Activated T-cell treated with anti-CD3 and anti-CD28 coated beads, Interleukin-2, amount 50 U/mL, for 4 hours (primary cell): ENCODE data around the gene AOPEP. TPM values are rescaled to one million over a fixed set of nuclear protein-coding genes. Genes with fewer than 3 reads are reported as not detected.

Source experiments
- ATAC-seq, 2 donors: fragments of 200-7000 bp; cut with Tn5 transposase; one replicate each; pipeline ENCODE4 v1.10.0; 2021
- DNase-seq: peaks from one replicate; pipeline ENCODE4 v3.0.0-alpha.2; 2020
- H3K27me3 Mint-ChIP-seq: one replicate; pipeline ENCODE4 v1.8.0; 2021; ENCODE audit warnings: low read depth, mixed read lengths
- H3K36me3 Mint-ChIP-seq: one replicate; pipeline ENCODE4 v1.8.0; 2022; ENCODE audit warnings: mixed read lengths; ENCODE audit not compliant: insufficient read depth
- H3K4me1 Mint-ChIP-seq: one replicate; pipeline ENCODE4 v1.8.0; 2021; ENCODE audit warnings: low read depth, mixed read lengths
- H3K4me3 Mint-ChIP-seq: one replicate; pipeline ENCODE4 v1.8.0; 2021; ENCODE audit warnings: mild to moderate bottlenecking, moderate library complexity, mixed read lengths
- H3K9me3 Mint-ChIP-seq: one replicate; pipeline ENCODE4 v1.8.0; 2021; ENCODE audit warnings: mixed read lengths
- total RNA-seq, 3 donors: library from RNA; stranded (reverse); gene quantifications; one replicate each; pipeline ENCODE4 v1.2.1, GENCODE V29; 2021

The AOPEP gene
- total RNA-seq, 3 donors from 2014 or later = 7.1 to 7.9 (median 7.4) TPM

DNA sequence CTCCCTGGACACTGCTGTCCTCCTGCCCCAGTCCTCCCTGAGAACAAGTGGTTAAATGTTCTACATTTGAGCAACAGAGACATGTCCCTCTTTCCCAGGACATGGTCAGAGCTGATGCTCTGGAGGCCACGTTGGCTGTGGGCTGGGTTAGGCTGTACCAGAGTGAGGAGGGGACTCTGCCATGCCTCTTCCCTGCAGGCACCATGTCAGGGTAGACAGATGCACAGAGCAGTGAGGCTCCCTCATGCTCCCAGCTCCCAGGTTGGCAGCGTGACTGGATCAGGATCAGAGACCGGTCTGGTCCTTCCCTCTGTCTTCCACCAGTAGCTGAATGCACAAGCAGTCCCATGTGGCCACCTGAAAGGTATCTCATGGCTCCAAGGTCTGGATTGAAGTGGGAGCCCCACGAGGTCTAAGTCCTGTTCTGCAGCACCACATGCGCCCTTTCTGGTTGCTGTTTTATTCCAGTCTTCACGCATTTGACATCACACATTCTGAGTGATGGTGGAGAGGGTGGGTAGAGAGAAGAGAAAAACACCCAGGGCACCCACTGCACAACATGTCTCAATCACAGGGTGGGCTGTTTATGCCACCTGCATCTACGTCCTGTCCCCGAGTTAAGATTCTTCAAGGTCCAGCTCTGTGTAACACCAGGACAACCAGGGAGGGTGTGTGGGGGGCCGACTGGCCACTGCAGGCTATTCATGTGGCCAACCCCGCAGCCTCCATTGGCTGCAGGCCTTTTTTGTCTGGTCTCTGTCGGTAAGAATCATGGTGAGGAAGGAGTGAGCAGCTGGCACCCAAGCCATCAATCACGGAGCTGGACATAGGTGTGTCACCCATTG lies 386.2 kb downstream of the AOPEP start:
- DNase-seq (no peak), ATAC-seq (no peak)
- H3K36me3 Mint-ChIP-seq = peaks cover 4% of the 10 kb centered on the region
- no peaks in the 10 kb centered on the region for H3K4me1 Mint-ChIP-seq
- no peaks in the 10 kb centered on the region for H3K27me3 Mint-ChIP-seq
- H3K4me3 Mint-ChIP-seq = no peak overlapping the region
- H3K9me3 Mint-ChIP-seq = no peaks in the 10 kb centered on the region

DNA sequence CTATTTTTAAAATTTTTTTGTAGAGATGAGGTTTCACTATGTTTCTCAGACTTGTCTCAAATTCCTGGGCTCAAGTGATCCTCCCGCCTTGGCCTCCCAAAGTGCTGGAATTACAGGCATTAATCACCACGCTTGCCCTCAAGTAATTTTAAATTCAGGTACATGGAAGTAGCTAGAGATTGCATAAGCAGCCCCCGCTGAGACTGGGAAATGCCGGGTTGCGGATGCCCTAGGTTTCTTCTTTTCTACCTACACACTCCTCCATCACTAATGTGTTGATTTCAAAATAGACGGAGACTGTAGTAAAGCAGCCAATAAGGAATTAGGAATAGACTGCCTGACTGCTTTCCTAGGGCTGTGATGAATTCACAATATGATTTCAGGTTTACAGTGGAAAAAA lies 388.6 kb downstream of the AOPEP start:
- ATAC-seq = no peak
- Mint-ChIP-seq H3K27me3 (no peaks in the 10 kb centered on the region), H3K4me3 (no peak overlapping the region), H3K36me3 (peaks cover 4% of the 10 kb centered on the region), H3K9me3 (no peaks in the 10 kb centered on the region), H3K4me1 (no peaks in the 10 kb centered on the region)
- DNase-seq = no peak

GRCh38 chr9:95116002-95116807 lies 389.7 kb downstream of the AOPEP start:
- ATAC-seq (no peak), DNase-seq (no peak)
- Mint-ChIP-seq H3K27me3 (no peaks in the 10 kb centered on the region), H3K4me1 (no peaks in the 10 kb centered on the region), H3K9me3 (no peaks in the 10 kb centered on the region), H3K4me3 (no peak overlapping the region), H3K36me3 (peaks cover 4% of the 10 kb centered on the region)

DNA sequence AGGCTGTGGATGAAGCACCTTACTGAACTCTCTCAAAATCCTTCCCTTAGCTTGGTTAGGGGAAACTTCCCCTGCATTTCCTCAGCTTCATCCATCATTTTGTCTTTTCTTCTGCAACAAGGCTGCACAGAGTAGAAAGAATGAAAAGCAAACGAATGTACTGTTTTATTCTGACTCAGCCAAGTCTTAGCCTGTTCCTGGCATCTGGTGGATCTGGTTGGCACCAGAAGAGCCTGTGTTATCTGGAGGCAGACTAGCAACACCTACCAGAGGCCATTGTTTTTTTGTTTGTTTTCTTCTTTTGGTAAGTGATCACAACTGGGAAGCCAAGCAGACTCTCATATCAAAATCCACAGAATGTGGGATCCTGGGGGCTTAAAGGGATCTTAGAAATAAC lies 390.3 kb downstream of the AOPEP start:
- Mint-ChIP-seq H3K4me3 (no peak overlapping the region), H3K27me3 (no peaks in the 10 kb centered on the region), H3K36me3 (peaks cover 4% of the 10 kb centered on the region), H3K4me1 (no peaks in the 10 kb centered on the region), H3K9me3 (no peaks in the 10 kb centered on the region)
- ATAC-seq (no peak), DNase-seq (no peak)

- ATAC-seq = no peak
- no peaks in the 10 kb centered on the region for H3K4me1 Mint-ChIP-seq
- H3K4me3 Mint-ChIP-seq = no peak overlapping the region
- H3K36me3 Mint-ChIP-seq = no peaks in the 10 kb centered on the region
- no peaks in the 10 kb centered on the region for H3K27me3 Mint-ChIP-seq
- no peaks in the 10 kb centered on the region for H3K9me3 Mint-ChIP-seq
- DNase-seq = no peak
Observed at GRCh38 chr9:95118596-95118995, 392.1 kb downstream of the AOPEP start.

- DNase-seq (no peak), ATAC-seq (no peak)
- Mint-ChIP-seq H3K36me3 (peaks cover 1% of the 10 kb centered on the region), H3K4me1 (no peaks in the 10 kb centered on the region), H3K4me3 (no peak overlapping the region), H3K27me3 (no peaks in the 10 kb centered on the region), H3K9me3 (no peaks in the 10 kb centered on the region)
Observed at GRCh38 chr9:95120781-95121370, 394.4 kb downstream of the AOPEP start.

- ATAC-seq (no peak), DNase-seq (no peak)
- H3K9me3 Mint-ChIP-seq = no peaks in the 10 kb centered on the region
- H3K27me3 Mint-ChIP-seq = no peaks in the 10 kb centered on the region
- H3K4me1 Mint-ChIP-seq = no peaks in the 10 kb centered on the region
- no peak overlapping the region for H3K4me3 Mint-ChIP-seq
- peaks cover 1% of the 10 kb centered on the region for H3K36me3 Mint-ChIP-seq
Observed at GRCh38 chr9:95124582-95125367, 398.3 kb downstream of the AOPEP start.

- Mint-ChIP-seq H3K27me3 (no peaks in the 10 kb centered on the region), H3K4me1 (no peaks in the 10 kb centered on the region), H3K4me3 (no peak overlapping the region), H3K9me3 (no peaks in the 10 kb centered on the region), H3K36me3 (peaks cover 1% of the 10 kb centered on the region)
- no peak for ATAC-seq
- no peak for DNase-seq
Observed at GRCh38 chr9:95125652-95126051, 399.2 kb downstream of the AOPEP start.

DNA sequence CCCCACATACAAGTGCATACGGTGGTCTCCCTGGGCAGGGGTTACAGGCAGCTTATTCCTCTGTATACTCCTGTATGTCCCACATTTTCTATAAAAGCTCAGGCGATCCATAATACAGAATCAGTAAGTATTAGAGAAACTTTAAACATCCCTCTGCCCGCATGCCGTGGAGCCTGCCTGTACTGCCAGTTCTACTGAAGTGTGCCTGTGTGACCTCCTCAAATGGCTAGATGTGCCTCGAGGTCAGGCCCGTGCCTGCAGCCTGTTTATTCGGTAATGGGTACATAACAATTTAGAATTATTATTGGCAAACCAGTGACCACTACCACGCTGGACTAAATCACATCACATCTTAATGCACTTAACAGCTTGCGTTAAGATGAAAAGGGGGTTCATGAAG lies 400.2 kb downstream of the AOPEP start:
- H3K27me3 Mint-ChIP-seq = no peaks in the 10 kb centered on the region
- no peaks in the 10 kb centered on the region for H3K4me1 Mint-ChIP-seq
- ATAC-seq (no peak), DNase-seq (no peak)
- no peak overlapping the region for H3K4me3 Mint-ChIP-seq
- peaks cover 1% of the 10 kb centered on the region for H3K36me3 Mint-ChIP-seq
- no peaks in the 10 kb centered on the region for H3K9me3 Mint-ChIP-seq

GRCh38 chr9:95127249-95128176 lies 401.0 kb downstream of the AOPEP start:
- no peaks in the 10 kb centered on the region for H3K9me3 Mint-ChIP-seq
- H3K36me3 Mint-ChIP-seq = peaks cover 1% of the 10 kb centered on the region
- no peaks in the 10 kb centered on the region for H3K4me1 Mint-ChIP-seq
- ATAC-seq (peak; percentile 87 to 92), DNase-seq (peak; percentile 55)
- no peaks in the 10 kb centered on the region for H3K27me3 Mint-ChIP-seq
- no peak overlapping the region for H3K4me3 Mint-ChIP-seq

GRCh38 chr9:95128177-95128524 lies 401.7 kb downstream of the AOPEP start:
- no peak overlapping the region for H3K4me3 Mint-ChIP-seq
- no peak for DNase-seq
- no peaks in the 10 kb centered on the region for H3K27me3 Mint-ChIP-seq
- no peaks in the 10 kb centered on the region for H3K4me1 Mint-ChIP-seq
- no peaks in the 10 kb centered on the region for H3K9me3 Mint-ChIP-seq
- no peak for ATAC-seq
- peaks cover 1% of the 10 kb centered on the region for H3K36me3 Mint-ChIP-seq

GRCh38 chr9:95129476-95130291 lies 403.2 kb downstream of the AOPEP start:
- H3K36me3 Mint-ChIP-seq = peaks cover 7% of the 10 kb centered on the region
- no peak for DNase-seq
- H3K4me1 Mint-ChIP-seq = no peaks in the 10 kb centered on the region
- H3K4me3 Mint-ChIP-seq = no peak overlapping the region
- ATAC-seq = no peak
- no peaks in the 10 kb centered on the region for H3K9me3 Mint-ChIP-seq
- no peaks in the 10 kb centered on the region for H3K27me3 Mint-ChIP-seq

GRCh38 chr9:95130484-95130883 lies 404.0 kb downstream of the AOPEP start:
- no peak for ATAC-seq
- H3K9me3 Mint-ChIP-seq = no peaks in the 10 kb centered on the region

More at GRCh38 chr9:95130484-95130883, 404.0 kb downstream of the AOPEP start:
- H3K4me3 Mint-ChIP-seq = no peak overlapping the region
- H3K36me3 Mint-ChIP-seq = peaks cover 7% of the 10 kb centered on the region
- H3K4me1 Mint-ChIP-seq = no peaks in the 10 kb centered on the region
- H3K27me3 Mint-ChIP-seq = no peaks in the 10 kb centered on the region
- no peak for DNase-seq
